Measurements from ENCODE around the gene TFAP2A. TPM values are rescaled to one million over a fixed set of nuclear protein-coding genes. Genes with fewer than 3 reads are reported as not detected.

TFAP2A gene
- total and polyA plus RNA-seq, 2 experiments from 2014 or later: 0.17 TPM; not detected in 1

GRCh38 chr6:10410207-10411050 is 4.4 kb downstream of the TFAP2A start:
- Histone ChIP-seq H3K4me3 (no peak overlapping the region), H3K4me1 (ENCODE audit: low read depth) (peaks cover 5% of the 10 kb centered on the region), H3K27me3 (peaks cover 100% of the 10 kb centered on the region), H3K36me3 (no peaks in the 10 kb centered on the region), H3K9me3 (ENCODE audit: low read depth) (no peaks in the 10 kb centered on the region), H3K27ac (no peak overlapping the region)
- no peak for TF ChIP-seq CTCF (IDR thresholded peaks at IDR 0.05; ENCODE audit: low read depth, low read length)
- DNase-seq (ENCODE audit: low read depth in 1 of 2, low spot score in 1 of 2): no peak

GRCh38 chr6:10409731-10410206 is 5.1 kb downstream of the TFAP2A start:
- no peak for TF ChIP-seq CTCF (IDR thresholded peaks at IDR 0.05; ENCODE audit: low read depth, low read length)
- Histone ChIP-seq H3K9me3 (ENCODE audit: low read depth) (no peaks in the 10 kb centered on the region), H3K4me1 (ENCODE audit: low read depth) (peaks cover 5% of the 10 kb centered on the region), H3K36me3 (no peaks in the 10 kb centered on the region), H3K27me3 (peaks cover 100% of the 10 kb centered on the region), H3K27ac (no peak overlapping the region), H3K4me3 (no peak overlapping the region)
- no peak for DNase-seq (ENCODE audit: low read depth in 1 of 2, low spot score in 1 of 2)

- Histone ChIP-seq H3K27ac (no peak overlapping the region), H3K9me3 (ENCODE audit: low read depth) (no peaks in the 10 kb centered on the region), H3K4me3 (no peak overlapping the region), H3K36me3 (no peaks in the 10 kb centered on the region), H3K4me1 (ENCODE audit: low read depth) (peaks cover 5% of the 10 kb centered on the region), H3K27me3 (peaks cover 98% of the 10 kb centered on the region)
- DNase-seq (ENCODE audit: low read depth in 1 of 2, low spot score in 1 of 2): no peak
- TF ChIP-seq CTCF (IDR thresholded peaks at IDR 0.05; ENCODE audit: low read depth, low read length): no peak
Measured at GRCh38 chr6:10409233-10409721, 5.6 kb downstream of the TFAP2A start.

- H3K4me3 ChIP-seq: no peak overlapping the region
- no peak overlapping the region for H3K27ac ChIP-seq
- no peak for TF ChIP-seq CTCF (IDR thresholded peaks at IDR 0.05; ENCODE audit: low read depth, low read length)
- H3K4me1 ChIP-seq (ENCODE audit: low read depth): peaks cover 5% of the 10 kb centered on the region
- no peaks in the 10 kb centered on the region for H3K36me3 ChIP-seq
- no peak for DNase-seq (ENCODE audit: low read depth in 1 of 2, low spot score in 1 of 2)
- H3K9me3 ChIP-seq (ENCODE audit: low read depth): no peaks in the 10 kb centered on the region
- H3K27me3 ChIP-seq: peaks cover 93% of the 10 kb centered on the region
Measured at GRCh38 chr6:10408457-10408856, 6.4 kb downstream of the TFAP2A start.

- H3K4me3 ChIP-seq: no peak overlapping the region
- no peak for DNase-seq (ENCODE audit: low read depth in 1 of 2, low spot score in 1 of 2)
- H3K27me3 ChIP-seq: peaks cover 93% of the 10 kb centered on the region
Measured at GRCh38 chr6:10407674-10408054, 7.2 kb downstream of the TFAP2A start.

More at GRCh38 chr6:10407674-10408054, 7.2 kb downstream of the TFAP2A start:
- Histone ChIP-seq H3K27ac (no peak overlapping the region), H3K36me3 (no peaks in the 10 kb centered on the region), H3K9me3 (ENCODE audit: low read depth) (no peaks in the 10 kb centered on the region), H3K4me1 (ENCODE audit: low read depth) (peaks cover 5% of the 10 kb centered on the region)
- no peak for TF ChIP-seq CTCF (IDR thresholded peaks at IDR 0.05; ENCODE audit: low read depth, low read length)

Measured in cardiac muscle cell (in vitro differentiated cells and primary cell).